Measurements from ENCODE around the gene PELI1.

GRCh38 chr2:64166637-64167420 is 22.6 kb upstream of the PELI1 start:
- TF ChIP-seq CTCF (IDR thresholded peaks at IDR 0.05; ENCODE audit: low read depth, low read length, poor library complexity, severe bottlenecking) (no peak), EZH2phosphoT487 (IDR thresholded peaks at IDR 0.05; ENCODE audit: borderline replicate concordance, low read length) (no peak)

Data from DOHH2 (cell line).